SH-SY5Y (cell line): ENCODE results near the gene GPSM1.

Experiments used
- GATA2 ChIP-seq: IDR thresholded peaks from 2 replicates; pipeline ENCODE4 v1.6.1; 2011; ENCODE audit warnings: mild to moderate bottlenecking, low read depth, low read length
- GATA3 ChIP-seq: IDR thresholded peaks from 2 replicates; pipeline ENCODE4 v1.6.1; 2011; ENCODE audit warnings: low read depth, mild to moderate bottlenecking, low read length, moderate library complexity

The GPSM1 gene

DNA sequence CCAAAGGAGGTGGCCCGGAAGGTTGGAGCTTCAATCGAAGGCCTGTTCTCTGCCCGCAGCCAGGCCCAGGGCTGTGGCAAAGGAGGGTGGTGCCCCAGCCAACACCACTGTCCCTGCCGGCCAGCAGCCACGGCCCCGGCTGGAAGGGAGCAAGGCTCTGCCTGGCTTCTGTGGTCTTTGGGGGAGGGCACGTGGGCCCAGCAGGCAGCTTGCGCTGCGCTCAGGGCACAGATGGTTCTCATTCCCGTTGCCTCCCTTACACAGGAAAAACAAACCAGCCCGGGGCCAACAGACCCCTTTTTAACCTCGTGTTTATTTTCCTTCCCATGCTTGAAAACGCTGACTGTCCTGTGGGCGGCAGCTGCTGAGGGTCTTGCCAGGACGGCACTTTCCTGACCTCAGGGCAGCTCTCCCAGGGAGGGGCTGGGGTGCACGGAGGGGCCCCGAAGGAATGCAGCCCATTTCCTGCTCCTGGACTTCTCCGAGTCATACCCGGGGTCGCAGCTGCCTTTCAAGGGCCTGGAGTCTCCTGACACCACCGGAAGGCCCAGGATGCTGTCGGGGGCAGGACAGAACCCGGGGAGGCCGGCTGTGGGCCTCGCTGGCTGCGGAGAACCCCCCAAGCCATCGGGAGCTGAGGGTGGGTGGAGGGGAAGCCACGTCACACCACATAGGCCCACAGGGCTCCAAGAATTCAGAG, 1.1 kb upstream of the GPSM1 start:
- TF ChIP-seq GATA3 (no peak), GATA2 (no peak)

DNA sequence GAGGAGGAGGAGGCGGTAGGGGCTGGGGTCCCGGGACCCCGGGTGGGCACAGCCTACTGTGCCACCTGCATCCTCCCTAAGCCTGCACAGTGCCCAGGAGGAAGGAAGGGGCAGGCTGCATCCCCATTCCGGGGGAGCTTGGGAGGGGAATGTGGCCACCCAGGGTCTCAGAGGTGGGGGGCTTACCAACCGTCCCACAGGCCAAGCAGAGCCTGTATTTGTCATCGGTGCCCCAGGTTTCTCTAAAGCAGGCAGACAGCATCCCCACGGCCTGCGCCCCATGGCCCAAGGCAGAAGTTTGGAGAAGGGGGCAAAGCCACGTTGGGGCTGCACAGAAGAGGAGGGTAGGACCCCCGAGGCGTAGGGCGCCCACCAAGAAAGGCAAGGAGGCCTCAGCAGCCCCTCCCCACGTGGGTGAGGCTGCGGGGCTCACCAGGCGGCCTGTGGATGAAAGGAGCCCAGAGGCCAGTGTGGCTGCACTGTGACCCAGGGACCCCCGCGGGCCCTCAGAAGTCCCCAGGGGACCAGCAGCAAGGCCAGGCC, 507 bp upstream of the GPSM1 start:
- TF ChIP-seq GATA2 (no peak), GATA3 (no peak)

DNA sequence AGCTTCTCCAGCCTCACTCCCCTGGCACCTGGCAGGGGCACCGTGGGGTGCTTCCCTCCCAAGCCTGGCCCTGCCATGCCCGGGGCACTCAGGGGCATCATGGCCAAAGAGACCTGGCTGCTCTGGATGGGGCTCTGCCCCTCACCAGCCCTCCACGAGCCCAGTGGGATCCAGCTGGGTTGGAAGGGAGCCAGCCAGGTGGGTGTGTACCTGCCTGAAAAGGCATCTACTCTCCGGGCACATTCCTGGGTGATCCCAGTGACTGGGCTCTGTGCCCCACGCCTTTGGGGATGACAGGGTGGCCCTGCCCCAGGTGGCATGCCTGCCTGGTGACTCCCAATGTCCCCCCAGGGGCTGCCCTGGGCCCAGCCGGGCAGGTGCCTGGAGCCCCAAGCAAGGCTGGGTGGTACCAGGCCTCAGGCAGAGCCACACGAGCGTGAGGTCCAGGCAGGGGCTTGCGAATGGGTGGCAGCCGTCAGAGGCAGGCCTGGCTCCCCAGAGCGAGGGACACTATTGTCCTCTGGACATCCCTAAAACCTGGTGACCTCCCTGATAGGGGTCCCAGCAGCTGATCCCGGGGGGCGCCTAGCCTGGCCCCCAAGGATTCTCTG, 777 bp downstream of the GPSM1 start:
- TF ChIP-seq GATA2 = no peak
- no peak for TF ChIP-seq GATA3

DNA sequence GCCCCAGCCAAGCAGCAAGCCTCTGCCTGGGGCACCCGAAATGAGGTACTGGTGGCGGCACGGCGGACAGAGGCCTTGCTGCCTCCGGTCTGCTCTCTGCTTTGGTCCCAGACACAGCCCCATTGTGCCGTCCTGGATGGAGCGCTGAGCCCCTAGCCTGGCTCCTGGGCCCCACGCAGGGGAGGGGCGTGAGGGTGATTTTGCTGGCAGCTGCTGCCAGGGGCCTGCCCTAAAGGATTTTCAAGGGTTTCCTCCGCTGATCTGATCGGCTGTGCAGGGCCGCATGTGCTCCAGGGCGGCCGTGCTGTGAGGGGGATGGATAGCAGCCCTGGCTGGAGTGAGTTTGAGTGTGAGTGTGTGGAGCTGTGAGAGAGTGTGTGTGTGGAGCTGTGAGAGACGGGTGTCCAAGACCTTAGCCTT, 1.3 kb downstream of the GPSM1 start:
- no peak for TF ChIP-seq GATA2

DNA sequence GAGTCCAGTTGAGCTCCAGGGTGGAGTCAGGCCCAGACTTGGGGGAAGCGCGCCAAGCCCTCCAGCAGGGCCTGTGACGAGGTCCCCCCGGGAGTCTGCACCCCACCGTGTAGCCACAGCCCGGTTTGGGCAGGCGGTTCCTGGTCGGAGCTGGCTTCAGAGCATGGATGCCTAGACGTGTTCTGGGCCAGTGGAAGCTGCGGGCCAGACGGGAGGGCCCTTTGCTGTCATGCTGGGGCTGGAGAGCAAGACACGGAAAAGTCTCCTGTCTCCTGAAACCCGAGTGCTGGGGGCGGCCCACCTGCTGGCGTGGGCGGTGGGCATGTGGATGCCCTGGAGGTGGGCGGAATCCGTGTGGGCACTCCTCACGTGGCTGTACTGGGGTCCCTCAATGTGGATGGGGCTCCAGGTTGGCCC, 1.9 kb downstream of the GPSM1 start:
- TF ChIP-seq GATA2 (no peak), GATA3 (no peak)

DNA sequence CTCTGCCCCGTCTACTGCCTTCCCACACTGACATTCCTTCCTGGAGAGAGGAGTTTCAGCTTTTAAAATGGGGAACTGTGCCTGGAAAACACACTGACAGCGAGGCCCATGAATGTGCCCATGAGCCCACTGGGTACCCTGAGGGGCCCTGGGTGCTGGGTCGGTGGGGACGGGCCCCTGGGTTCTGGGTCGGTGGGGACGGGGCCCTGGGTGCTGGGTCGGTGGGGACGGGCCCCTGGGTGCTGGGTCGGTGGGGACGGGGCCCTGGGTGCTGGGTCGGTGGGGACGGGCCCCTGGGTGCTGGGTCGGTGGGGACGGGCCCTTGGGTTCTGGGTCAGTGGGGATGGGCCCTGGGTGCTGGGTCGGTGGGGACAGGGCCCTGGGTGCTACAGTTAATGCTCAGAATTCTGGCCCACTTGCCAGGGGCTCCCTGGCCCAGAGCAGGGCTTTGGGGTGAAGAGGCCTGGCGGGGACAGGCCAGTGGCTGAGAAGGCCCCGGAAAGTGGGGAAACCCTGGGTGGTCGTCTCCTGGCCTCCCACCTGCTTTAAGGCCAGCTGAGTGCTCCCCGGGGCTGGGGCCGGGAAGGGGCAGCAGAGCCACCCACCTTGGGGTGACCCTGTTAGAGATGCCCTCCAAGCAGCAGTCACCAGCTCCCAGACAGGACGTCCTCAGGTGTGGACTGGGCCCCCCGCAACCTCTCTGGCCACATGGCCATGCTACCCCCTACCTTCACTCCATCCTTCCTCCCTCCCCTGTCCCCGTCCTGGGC, 2.5 kb downstream of the GPSM1 start:
- TF ChIP-seq GATA3 = no peak
- TF ChIP-seq GATA2 = no peak

DNA sequence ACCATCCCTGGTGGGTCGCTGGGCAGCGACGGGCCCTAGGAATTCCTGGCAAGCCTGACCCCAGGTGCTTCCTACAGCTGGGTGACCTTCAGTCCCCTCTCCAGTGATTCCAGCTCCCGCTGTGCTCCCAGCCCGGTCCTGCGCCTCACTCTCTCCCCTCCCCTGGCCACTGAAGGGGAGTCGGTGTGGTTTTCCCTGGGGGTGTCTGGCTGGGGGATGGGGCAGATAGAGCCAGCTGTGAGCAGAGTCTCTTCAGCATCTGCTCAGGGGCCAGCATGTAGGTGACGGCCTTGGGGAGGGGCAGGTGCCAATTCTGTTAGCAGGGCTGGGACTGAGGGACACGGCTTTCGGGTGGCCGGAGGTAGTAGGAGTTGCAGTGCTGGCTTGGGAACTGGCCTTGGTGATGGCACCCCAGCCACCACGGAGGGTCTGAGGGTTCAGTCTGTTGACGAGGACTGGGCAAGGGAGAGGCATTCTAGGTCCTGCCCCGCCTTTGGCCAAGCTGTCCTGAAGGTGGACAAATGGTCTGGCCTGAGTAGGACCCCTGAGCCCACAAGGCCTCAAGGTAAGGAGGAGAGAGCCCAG, 3.2 kb downstream of the GPSM1 start:
- TF ChIP-seq GATA2 = no peak
- no peak for TF ChIP-seq GATA3

DNA sequence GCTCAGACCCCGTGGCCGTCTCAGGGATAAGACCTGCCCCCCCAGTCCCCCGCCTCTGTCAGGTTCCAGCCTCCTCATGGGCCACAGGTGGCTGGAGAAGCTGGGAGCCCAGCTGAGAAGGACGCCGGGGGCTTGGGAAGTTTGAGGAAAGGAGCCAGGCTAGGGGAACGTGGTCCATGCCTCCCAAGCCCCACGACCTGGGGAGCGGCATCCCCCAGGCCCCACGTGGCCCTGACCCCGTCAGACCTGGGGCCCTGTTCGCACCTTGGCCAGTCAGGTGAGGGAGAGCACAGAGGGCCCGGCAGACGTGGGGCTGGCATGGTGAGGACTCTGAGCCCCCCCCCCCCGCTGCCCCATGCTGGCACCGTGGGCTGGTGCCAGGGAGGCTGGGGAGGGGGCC, 3.7 kb downstream of the GPSM1 start:
- TF ChIP-seq GATA3 (no peak), GATA2 (no peak)

DNA sequence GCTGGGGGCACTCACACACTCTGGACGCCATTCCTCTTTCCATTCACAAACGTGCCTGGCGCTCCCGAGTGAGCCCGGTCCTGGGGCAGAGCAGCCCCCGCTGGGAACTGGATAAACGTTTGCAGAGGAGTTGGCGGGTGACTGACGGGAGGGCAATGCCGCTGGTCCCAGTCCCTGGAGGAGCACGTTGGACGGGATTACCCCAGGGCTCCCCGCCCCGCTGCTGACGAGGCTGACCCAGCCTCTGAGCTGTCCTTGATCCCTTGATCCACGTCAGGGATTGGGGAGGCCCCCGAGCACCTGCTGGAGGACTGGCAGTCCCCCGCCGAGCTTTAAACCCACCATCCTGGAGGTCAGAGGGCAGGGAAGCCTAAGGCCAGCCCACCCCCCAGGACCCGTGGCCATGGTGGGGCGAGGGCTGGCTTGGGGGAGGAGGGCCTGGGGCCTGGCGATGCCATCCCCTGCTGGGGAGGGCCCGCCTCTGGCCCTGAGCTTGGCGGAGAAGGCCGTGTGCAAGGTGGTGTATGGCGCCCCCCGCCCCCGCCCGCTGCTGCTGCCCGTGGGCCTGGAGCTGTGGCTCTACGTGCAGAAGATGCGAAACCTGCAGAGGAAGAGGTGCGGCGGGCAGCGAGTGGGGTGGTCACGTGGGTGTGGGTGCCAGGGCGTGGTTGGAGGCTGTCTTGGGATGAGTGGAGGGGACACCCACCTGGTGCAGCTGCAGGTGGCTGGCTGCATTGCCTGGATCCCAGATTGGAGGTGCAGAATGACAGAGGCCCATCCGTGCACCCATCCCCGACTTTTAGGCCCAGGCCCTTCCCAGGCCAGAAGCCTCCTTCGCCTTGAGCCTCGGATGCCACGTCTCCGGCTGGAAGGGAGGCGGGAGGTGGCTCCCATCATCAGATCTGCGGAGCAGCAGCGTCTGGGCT, 4.5 kb downstream of the GPSM1 start:
- TF ChIP-seq GATA3 (no peak), GATA2 (no peak)

DNA sequence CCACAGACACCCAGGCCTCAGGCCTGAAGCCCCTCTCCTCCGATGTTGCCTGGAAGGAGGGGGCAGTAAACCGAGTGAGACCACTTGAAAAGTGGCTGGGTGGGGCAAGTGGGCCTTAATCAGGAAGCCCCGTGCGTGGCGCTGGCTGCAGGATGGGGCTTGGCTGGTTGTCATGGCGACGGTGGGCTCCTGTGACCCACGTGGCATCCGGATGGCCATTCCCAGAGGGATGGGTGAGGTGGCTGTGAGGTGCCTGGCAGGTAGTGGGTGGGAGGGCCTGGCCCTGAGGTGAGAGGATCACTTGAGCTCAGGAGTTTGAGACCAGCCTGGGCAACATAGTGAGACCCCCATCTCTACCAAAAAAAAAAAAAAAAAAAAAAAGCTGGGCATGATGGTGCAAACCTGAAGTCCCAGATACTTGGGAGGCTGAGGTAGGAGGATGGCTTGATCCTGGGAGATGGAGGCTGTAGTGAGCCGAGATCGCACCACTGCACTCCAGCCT, 5.2 kb downstream of the GPSM1 start:
- TF ChIP-seq GATA2 = no peak
- no peak for TF ChIP-seq GATA3

DNA sequence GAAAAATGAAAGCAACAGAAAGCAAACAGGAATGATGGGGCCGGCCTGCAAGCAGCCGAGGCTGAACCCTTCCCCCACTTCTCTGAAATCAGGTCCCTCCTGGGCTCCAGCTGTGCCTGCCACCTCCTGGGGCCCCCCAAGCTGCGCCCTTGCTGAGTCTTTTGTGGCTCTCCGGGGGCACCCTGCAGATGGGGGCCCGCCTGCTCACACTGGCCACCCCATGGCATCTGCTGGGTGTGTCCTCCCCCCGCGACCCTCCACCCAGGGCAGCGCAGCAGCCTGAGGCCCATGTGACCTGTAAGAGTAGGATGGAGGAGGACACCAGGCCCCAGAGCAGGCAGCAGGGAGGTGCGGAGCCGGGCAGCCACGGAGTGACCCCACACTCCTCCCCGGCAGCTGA, 5.7 kb downstream of the GPSM1 start:
- TF ChIP-seq GATA3 (no peak), GATA2 (no peak)

DNA sequence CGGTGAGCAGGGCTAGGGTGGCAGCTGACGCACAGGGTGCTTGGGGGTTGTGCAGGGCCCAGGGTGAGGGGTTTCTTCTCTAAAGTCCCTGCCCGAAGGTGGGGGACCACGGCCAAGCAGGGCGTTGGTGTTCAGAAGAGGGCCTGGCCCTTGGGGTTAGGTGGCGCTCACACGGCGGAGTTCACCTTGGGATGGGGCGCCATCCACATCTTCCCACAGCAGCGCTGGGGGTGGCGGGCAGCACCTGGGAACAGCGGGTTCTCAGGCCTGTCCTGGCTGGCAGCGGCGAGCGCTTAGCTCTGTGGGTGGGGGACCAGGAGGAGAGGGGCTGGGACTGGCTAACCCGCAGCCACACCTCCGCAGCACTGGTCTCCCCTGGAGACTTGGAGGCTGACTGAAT, 6.1 kb downstream of the GPSM1 start:
- TF ChIP-seq GATA3 (no peak), GATA2 (no peak)

DNA sequence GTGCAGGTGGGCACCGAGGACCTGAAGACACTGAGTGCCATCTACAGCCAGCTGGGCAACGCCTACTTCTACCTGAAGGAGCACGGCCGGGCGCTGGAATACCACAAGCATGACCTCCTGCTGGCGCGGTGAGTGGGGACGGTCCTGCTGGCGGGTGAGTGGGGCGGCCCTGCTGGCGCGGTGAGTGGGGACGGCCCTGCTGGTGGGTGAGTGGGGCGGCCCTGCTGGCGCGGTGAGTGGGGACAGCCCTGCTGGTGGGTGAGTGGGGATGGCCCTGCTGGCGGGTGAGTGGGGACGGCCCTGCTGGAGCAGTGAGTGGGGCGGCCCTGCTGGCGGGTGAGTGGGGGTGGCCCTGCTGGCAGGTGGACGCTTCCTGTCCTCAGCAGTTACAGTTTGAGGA, 7.2 kb downstream of the GPSM1 start:
- TF ChIP-seq GATA2 (no peak), GATA3 (no peak)
